GM12878 (cell line): Measurements from ENCODE around the gene GYPC. TPM values are rescaled to one million over a fixed set of nuclear protein-coding genes. Genes with fewer than 3 reads are reported as not detected.

Experiments used
- ATAC-seq: fragments of 200-7000 bp; cut with Tn5 transposase; 3 replicates; pipeline ENCODE4 v1.9.1; 2020; ENCODE audit warnings: mild to moderate bottlenecking, moderate library complexity
- BruUV-seq: library from RNA; stranded (reverse); fragments of 400-500 nt; replicated peaks from 2 replicates; lab custom pipeline; 2021; lab: Mats Ljungman, UMichigan
- CTCF ChIA-PET: fragments of 300-600 bp; sonication (Branson Sonifier 250); formaldehyde crosslinking; extraction: SDS; loops from one replicate; lab custom pipeline; 2021; ENCODE audit warnings: inconsistent platforms; lab: Yijun Ruan, JAX
- POLR2A ChIA-PET: fragments of 350-600 bp; formaldehyde crosslinking; extraction: SDS; loops from one replicate; lab custom pipeline; 2021; ENCODE audit warnings: inconsistent platforms; lab: Charles Lee
- RAD21 ChIA-PET: fragments of 300-600 bp; sonication (Branson Sonifier 250); formaldehyde crosslinking; loops from one replicate; lab custom pipeline; 2023; ENCODE audit warnings: antibody characterized with exemption; ENCODE audit not compliant: unreplicated experiment; lab: Charles Lee
- SMC1A ChIA-PET: fragments of 300-600 bp; sonication (Branson Sonifier 250); formaldehyde crosslinking; loops from one replicate; lab custom pipeline; 2023; ENCODE audit not compliant: unreplicated experiment, uncharacterized antibody; lab: Charles Lee
- DNase-seq: peaks from one replicate; pipeline ENCODE4 v3.0.0-alpha.2; 2011; ENCODE audit warnings: low read depth, low spot score
- FAIRE-seq: peaks from 3 replicates; lab custom pipeline; 2011; peaks lifted over from hg19 to GRCh38; lab: Jason Lieb, UNC
- H2AFZ ChIP-seq: 2 replicates; pipeline ENCODE4 v1.6.0; 2011; ENCODE audit warnings: low read depth, low read length, control low read depth; ENCODE audit not compliant: control insufficient read depth
- H3K27ac ChIP-seq: 2 replicates; pipeline ENCODE4 v1.5.1; 2011; ENCODE audit warnings: control low read depth; ENCODE audit not compliant: control insufficient read depth, insufficient read depth
- H3K27me3 ChIP-seq, 2 experiments: replicated peaks in 1 of 2; 2 replicates each; pipeline versions ENCODE4 v1.6.0 to v1.6.1; 2011; ENCODE audit warnings: low read length in 1 of 2; ENCODE audit not compliant: control insufficient read depth in 2 of 2, insufficient read depth in 2 of 2
- H3K36me3 ChIP-seq, 2 experiments: 2 replicates each; pipeline ENCODE4 v1.5.1; 2011; ENCODE audit warnings: low read length in 1 of 2; ENCODE audit not compliant: control insufficient read depth in 2 of 2, insufficient read depth in 2 of 2
- H3K4me1 ChIP-seq: 2 replicates; pipeline ENCODE4 v1.6.1; 2011; ENCODE audit warnings: mild to moderate bottlenecking, low read length, moderate library complexity, mixed read lengths; ENCODE audit not compliant: control insufficient read depth, insufficient read depth
- H3K4me2 ChIP-seq: 2 replicates; pipeline ENCODE4 v1.6.0; 2011; ENCODE audit warnings: control low read depth; ENCODE audit not compliant: control insufficient read depth, insufficient read depth
- H3K4me3 ChIP-seq: fragments of 200-600 bp; sonication (generic); 2 replicates; pipeline ENCODE4 v1.5.1; 2016
- H3K79me2 ChIP-seq: 2 replicates; pipeline ENCODE4 v1.6.0; 2011; ENCODE audit warnings: low read length; ENCODE audit not compliant: control insufficient read depth, insufficient read depth
- H3K9ac ChIP-seq: 2 replicates; pipeline ENCODE4 v1.8.0; 2011; ENCODE audit warnings: low read length, control low read depth, mixed read lengths; ENCODE audit not compliant: control insufficient read depth, insufficient read depth
- H3K9me3 ChIP-seq: replicated peaks from 3 replicates; pipeline ENCODE4 v1.5.1; 2011; ENCODE audit warnings: mild to moderate bottlenecking, low read length; ENCODE audit not compliant: control insufficient read depth, insufficient read depth
- H4K20me1 ChIP-seq: 2 replicates; pipeline ENCODE4 v1.6.0; 2011; ENCODE audit not compliant: control insufficient read depth, insufficient read depth
- SMC3 ChIP-seq: IDR thresholded peaks from 2 replicates; pipeline ENCODE4 v1.6.1; 2011; ENCODE audit warnings: low read length, improper control_type of control experiment, borderline replicate concordance
- STAT3 ChIP-seq: IDR thresholded peaks from 2 replicates; pipeline ENCODE4 v1.6.1; 2011; ENCODE audit warnings: low read depth, low read length, improper control_type of control experiment
- WGBS: methylation state at CpG from one replicate; pipeline ENCODE4 v1.1.6; 2016; ENCODE audit warnings: low lambda C conversion rate; ENCODE audit not compliant: insufficient replicate concordance, insufficient coverage; ENCODE audit errors: missing lambda C conversion rate; 5-methylcytosine and 5-hydroxymethylcytosine counted together
- in situ Hi-C: fragments of 300-500 bp; cut with MboI; formaldehyde crosslinking; loops from 9 replicates; pipeline ENCODE4 v1.14.3; 2018; ENCODE audit warnings: mixed read lengths
- intact Hi-C: fragments of 100-400 bp; cut with micrococcal nuclease; formaldehyde crosslinking; loops from one replicate; pipeline ENCODE4 v1.14.2; 2022; ENCODE audit not compliant: unreplicated experiment
- polyA plus RNA-seq, 11 experiments: library from polyadenylated mRNA; depleted of rRNA in 4 of 11; unstranded in 6 of 11; stranded (reverse) in 5 of 11; fragments of >200 nt; fragmentation: Nextera tagmentation in 4 of 11; fragmentation: Illumina TruSeq in 1 of 11; extraction: Ambion mirVana in 4 of 11; extraction: Trizol in 1 of 11; gene quantifications; 1 replicate in 1 of 11; 2 replicates in 10 of 11; pipeline versions ENCODE4 v1.2.1 to v1.2.3, GENCODE V29; 2011 to 2016; ENCODE audit warnings: inconsistent platforms in 2 of 11, missing spikeins in 2 of 11, low read depth in 1 of 11
- total RNA-seq, 4 experiments: library from RNA; depleted of rRNA in 3 of 4; stranded (reverse); fragments of >200 nt in 3 of 4; fragmentation: Illumina TruSeq in 1 of 4; extraction: Trizol in 1 of 4; gene quantifications; 2 replicates each; pipeline versions ENCODE4 v1.2.1 to v1.2.3, GENCODE V29; 2013 to 2021
- TF ChIP-seq, protein P1 (sequence below): IDR thresholded peaks from 2 replicates; pipeline ENCODE4 v1.6.1; 2012; ENCODE audit warnings: mild to moderate bottlenecking, low read depth, low read length

The GYPC gene
- total and polyA plus RNA-seq, 10 of the 15 experiments (the other 5 are each of a cell fraction or from before 2014, with no cell fraction given) = 26.2 to 150 (median 81.4) TPM

DNA sequence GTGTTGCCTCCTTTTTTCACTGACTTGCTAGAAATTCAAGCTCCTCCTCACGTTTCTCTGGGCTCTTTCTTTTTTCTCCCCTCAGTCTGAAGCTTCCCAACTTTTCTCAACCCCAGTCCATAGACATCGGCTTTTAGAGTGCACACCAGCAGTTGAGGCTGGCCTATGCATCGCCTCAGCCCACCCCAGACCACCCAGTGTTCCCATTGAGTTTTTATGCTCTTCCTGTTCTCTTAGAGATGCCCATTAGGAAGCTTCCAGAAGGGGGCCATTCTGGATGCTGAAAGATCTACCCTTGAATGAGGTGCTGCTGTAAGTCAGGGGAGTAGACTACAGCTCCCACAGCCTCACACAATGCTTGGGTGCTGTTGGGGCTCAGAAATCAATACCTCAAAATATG lies 12.0 kb upstream of the GYPC start:
- ChIA-PET RAD21 (interaction anchor here (1.5 kb wide), 1 partner anchor 13 kb away, joined by 5 read pairs; the partner anchor contains the start of gene GYPC), SMC1A (interaction anchor here (0.8 to 1.9 kb wide), 3 partner anchors 10 to 136 kb away, joined by 3 to 6 read pairs (median 3); no protein-coding TSS in a partner anchor), POLR2A (no interaction called here), CTCF (interaction anchor here (0.6 to 1.5 kb wide), 4 partner anchors 9 to 133 kb away, joined by 4 to 8 read pairs (median 5); no protein-coding TSS in a partner anchor)
- H3K9me3 ChIP-seq = peaks cover 4% of the 10 kb centered on the region; the same call in 2 of the 3 replicates
- no peaks in the 10 kb centered on the region for H3K79me2 ChIP-seq
- TF ChIP-seq STAT3 (no peak), SMC3 (no peak)
- TF ChIP-seq, protein P1, sequence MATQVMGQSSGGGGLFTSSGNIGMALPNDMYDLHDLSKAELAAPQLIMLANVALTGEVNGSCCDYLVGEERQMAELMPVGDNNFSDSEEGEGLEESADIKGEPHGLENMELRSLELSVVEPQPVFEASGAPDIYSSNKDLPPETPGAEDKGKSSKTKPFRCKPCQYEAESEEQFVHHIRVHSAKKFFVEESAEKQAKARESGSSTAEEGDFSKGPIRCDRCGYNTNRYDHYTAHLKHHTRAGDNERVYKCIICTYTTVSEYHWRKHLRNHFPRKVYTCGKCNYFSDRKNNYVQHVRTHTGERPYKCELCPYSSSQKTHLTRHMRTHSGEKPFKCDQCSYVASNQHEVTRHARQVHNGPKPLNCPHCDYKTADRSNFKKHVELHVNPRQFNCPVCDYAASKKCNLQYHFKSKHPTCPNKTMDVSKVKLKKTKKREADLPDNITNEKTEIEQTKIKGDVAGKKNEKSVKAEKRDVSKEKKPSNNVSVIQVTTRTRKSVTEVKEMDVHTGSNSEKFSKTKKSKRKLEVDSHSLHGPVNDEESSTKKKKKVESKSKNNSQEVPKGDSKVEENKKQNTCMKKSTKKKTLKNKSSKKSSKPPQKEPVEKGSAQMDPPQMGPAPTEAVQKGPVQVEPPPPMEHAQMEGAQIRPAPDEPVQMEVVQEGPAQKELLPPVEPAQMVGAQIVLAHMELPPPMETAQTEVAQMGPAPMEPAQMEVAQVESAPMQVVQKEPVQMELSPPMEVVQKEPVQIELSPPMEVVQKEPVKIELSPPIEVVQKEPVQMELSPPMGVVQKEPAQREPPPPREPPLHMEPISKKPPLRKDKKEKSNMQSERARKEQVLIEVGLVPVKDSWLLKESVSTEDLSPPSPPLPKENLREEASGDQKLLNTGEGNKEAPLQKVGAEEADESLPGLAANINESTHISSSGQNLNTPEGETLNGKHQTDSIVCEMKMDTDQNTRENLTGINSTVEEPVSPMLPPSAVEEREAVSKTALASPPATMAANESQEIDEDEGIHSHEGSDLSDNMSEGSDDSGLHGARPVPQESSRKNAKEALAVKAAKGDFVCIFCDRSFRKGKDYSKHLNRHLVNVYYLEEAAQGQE = no peak
- FAIRE-seq = no peak
- no peaks in the 10 kb centered on the region for H3K36me3 ChIP-seq
- no peak overlapping the region for H3K27ac ChIP-seq
- WGBS = 54% methylated on average over 3 of the region's 3 CpGs
- DNase-seq = no peak
- in situ Hi-C loops = no loop called here
- H3K4me2 ChIP-seq = no peak overlapping the region
- no TSS peak for BruUV-seq
- no peak for ATAC-seq
- no peak overlapping the region for H3K9ac ChIP-seq
- no peak overlapping the region for H2AFZ ChIP-seq
- H3K4me3 ChIP-seq = no peak overlapping the region
- intact Hi-C loops = no loop called here
- no peaks in the 10 kb centered on the region for H4K20me1 ChIP-seq
- H3K27me3 ChIP-seq = no peaks in the 10 kb centered on the region
- H3K4me1 ChIP-seq = peaks cover 11% of the 10 kb centered on the region
